ENCODE data around the gene GNE.
"Not testable (repeated sequence)": the region's sequence is repeated elsewhere in the genome, so short reads cannot be mapped to it uniquely, and the experiment has no call there.

The GNE gene

DNA sequence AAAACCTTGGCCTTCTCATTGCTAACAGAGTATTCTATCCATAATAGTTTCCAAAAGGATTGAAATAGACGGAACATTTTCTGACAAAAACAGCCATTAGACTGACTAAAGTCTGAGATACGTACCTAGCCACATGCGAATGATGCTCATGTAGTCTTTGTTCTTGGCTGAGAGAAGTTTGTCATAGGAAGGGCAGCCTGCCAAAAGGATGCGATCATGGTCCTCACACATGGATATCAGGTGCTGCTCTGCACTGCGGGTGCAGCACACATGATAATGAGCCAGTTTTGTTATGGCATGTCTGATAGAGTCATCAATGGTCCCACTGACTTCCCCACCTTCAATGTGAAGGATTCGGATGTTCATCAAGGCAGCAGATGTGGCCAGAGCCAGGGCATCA is 12.3 kb downstream of the GNE start:
- Histone ChIP-seq H3K27ac (no peak overlapping the region), H3K36me3 (peaks cover 54% of the 10 kb centered on the region), H3K9me3 (ENCODE audit: severe bottlenecking) (no peaks in the 10 kb centered on the region), H3K4me3 (ENCODE audit: low read depth, low read length) (no peak overlapping the region), H3K27me3 (ENCODE audit: insufficient read depth, low read depth, severe bottlenecking) (no peaks in the 10 kb centered on the region)
- TF ChIP-seq, protein P1, sequence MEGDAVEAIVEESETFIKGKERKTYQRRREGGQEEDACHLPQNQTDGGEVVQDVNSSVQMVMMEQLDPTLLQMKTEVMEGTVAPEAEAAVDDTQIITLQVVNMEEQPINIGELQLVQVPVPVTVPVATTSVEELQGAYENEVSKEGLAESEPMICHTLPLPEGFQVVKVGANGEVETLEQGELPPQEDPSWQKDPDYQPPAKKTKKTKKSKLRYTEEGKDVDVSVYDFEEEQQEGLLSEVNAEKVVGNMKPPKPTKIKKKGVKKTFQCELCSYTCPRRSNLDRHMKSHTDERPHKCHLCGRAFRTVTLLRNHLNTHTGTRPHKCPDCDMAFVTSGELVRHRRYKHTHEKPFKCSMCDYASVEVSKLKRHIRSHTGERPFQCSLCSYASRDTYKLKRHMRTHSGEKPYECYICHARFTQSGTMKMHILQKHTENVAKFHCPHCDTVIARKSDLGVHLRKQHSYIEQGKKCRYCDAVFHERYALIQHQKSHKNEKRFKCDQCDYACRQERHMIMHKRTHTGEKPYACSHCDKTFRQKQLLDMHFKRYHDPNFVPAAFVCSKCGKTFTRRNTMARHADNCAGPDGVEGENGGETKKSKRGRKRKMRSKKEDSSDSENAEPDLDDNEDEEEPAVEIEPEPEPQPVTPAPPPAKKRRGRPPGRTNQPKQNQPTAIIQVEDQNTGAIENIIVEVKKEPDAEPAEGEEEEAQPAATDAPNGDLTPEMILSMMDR (IDR thresholded peaks at IDR 0.05; ENCODE audit: low read depth, low read length): no peak
- no peak for DNase-seq

DNA sequence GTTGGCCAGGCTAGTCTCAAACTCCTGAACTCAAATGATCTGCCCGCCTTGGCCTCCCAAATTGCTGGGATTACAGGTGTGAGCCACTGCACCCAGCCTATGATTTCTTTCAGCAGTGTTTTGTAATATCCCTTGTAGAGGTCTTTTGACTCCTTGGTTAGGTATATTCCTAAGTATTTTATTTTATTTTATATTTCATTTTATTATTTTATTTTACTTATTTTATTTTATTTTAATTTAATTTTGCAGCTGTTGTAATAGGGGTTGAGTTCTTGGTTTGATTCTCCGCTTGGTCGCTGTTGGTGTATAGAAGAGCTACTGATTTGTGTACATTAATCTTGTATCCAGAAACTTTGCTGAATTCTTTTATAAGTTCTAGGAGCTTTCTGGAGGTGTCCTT is 18.6 kb downstream of the GNE start:
- not testable (repeated sequence) for H3K9me3 ChIP-seq (ENCODE audit: severe bottlenecking); H3K4me3 ChIP-seq (ENCODE audit: low read depth, low read length); H3K27ac ChIP-seq; DNase-seq; H3K27me3 ChIP-seq (ENCODE audit: insufficient read depth, low read depth, severe bottlenecking)
- peaks cover 34% of the 10 kb centered on the region for H3K36me3 ChIP-seq

DNA sequence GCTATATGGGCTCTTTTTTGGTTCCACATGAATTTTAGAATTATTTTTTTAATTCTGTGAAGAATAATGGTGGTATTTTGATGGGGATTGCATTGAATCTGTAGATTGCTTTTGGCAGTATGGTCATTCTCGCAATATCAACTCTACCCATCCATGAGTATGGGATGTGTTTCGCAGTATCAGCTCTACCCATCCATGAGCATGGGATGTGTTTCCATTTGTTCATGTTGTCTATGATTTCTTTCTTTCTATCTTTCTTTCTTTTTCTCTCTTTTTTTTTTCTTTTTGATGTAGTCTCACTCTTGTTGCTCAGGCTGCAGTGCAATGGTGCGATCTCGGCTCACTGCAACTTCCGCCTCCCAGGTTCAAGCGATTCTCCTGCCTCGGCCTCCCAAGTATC is 19.0 kb downstream of the GNE start:
- H3K9me3 ChIP-seq (ENCODE audit: severe bottlenecking); DNase-seq; H3K27ac ChIP-seq; H3K4me3 ChIP-seq (ENCODE audit: low read depth, low read length); H3K27me3 ChIP-seq (ENCODE audit: insufficient read depth, low read depth, severe bottlenecking): not testable (repeated sequence)
- H3K36me3 ChIP-seq: peaks cover 31% of the 10 kb centered on the region

DNA sequence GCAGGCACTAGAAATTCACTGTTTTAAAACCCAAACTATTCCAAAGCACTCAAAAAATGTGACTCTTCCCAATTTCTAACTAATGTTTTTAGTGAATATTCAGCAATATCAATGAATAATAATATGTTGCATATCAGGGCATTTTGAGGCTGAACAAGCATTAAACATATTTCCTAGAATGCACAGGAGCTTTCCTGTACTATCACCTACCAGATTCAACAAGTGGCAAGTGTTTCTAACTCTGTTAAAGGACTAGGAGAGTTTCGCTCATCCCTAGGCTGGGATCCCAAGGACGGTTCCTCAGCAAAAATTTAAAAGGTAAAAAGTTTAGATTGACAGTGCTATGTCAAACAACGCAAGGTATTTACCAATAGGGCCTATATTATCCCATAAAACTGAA is 21.0 kb downstream of the GNE start:
- DNase-seq: no peak
- Histone ChIP-seq H3K36me3 (peaks cover 35% of the 10 kb centered on the region), H3K27me3 (ENCODE audit: insufficient read depth, low read depth, severe bottlenecking) (no peaks in the 10 kb centered on the region), H3K9me3 (ENCODE audit: severe bottlenecking) (no peaks in the 10 kb centered on the region), H3K27ac (no peak overlapping the region), H3K4me3 (ENCODE audit: low read depth, low read length) (no peak overlapping the region)
- TF ChIP-seq, protein P1 (IDR thresholded peaks at IDR 0.05; ENCODE audit: low read depth, low read length): no peak

DNA sequence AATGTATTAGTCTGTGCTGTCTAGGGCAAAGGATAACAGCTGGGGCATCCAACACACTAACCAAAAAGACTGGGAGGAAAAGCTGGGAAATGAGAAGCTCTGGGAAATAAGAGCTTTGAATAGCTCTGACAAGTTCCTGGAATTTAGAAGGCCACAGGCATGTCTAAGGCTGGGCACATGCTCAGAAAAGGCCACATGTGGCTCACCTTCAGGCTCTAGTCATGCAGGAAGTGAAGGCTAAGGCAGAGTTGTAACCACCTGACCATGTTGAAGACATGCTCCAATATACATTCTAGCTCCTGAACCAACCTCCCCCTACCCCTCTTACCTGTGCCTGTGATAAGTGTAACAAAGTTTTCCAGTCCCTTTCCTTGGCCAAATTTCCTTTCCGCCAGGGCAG is 35.8 kb downstream of the GNE start:
- TF ChIP-seq, protein P1 (IDR thresholded peaks at IDR 0.05; ENCODE audit: low read depth, low read length): no peak
- DNase-seq: no peak
- no peaks in the 10 kb centered on the region for H3K27me3 ChIP-seq (ENCODE audit: insufficient read depth, low read depth, severe bottlenecking)
- peaks cover 84% of the 10 kb centered on the region for H3K36me3 ChIP-seq
- no peak overlapping the region for H3K4me3 ChIP-seq (ENCODE audit: low read depth, low read length)
- H3K27ac ChIP-seq: no peak overlapping the region
- peaks cover 8% of the 10 kb centered on the region for H3K9me3 ChIP-seq (ENCODE audit: severe bottlenecking)

DNA sequence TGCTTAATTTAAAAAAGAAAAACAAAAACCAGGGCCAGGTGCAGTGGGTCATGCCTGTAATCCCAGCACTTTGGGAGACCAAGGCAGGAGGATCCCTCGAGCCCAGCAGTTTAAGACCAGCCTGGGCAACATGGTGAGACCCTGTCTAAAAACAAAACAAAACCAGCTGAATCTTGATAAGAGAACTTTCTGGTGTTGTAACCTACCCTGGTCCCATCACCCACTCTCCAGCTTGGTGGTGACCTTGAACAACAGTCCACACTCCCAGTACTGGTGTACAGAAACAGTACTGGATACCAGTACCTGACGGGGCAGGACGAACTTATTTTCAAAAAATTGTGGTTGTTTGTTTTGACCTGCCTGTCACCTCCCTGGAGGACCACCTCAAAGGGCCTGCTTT is 36.6 kb downstream of the GNE start:
- no peaks in the 10 kb centered on the region for H3K27me3 ChIP-seq (ENCODE audit: insufficient read depth, low read depth, severe bottlenecking)
- no peak overlapping the region for H3K27ac ChIP-seq
- TF ChIP-seq, protein P1 (IDR thresholded peaks at IDR 0.05; ENCODE audit: low read depth, low read length): no peak
- peaks cover 8% of the 10 kb centered on the region for H3K9me3 ChIP-seq (ENCODE audit: severe bottlenecking)
- peaks cover 92% of the 10 kb centered on the region for H3K36me3 ChIP-seq
- H3K4me3 ChIP-seq (ENCODE audit: low read depth, low read length): no peak overlapping the region
- DNase-seq: no peak

DNA sequence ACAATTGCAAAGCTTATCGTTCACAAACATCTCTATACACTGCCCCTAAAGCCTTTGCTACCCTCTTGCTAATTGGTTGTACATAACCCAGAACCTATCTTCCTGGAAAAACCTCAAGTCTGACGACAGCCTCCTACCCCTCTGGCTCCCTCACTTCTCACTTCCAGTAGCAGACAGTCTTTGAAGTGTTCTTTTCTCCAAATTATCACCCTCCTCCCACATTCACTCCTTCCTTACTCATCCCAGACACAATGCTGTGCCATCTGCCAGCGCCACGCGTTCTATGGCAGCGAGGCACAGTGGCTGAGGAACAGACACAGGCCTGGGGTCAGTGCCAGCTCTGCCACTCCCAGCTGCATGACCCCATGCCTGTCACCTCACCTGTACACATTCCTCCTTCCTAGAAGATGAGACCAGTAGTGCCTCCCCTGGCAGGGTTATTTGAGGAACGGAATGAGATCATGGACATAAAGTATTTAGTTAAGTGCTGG is 39.8 kb downstream of the GNE start:
- H3K27ac ChIP-seq: no peak overlapping the region
- no peaks in the 10 kb centered on the region for H3K27me3 ChIP-seq (ENCODE audit: insufficient read depth, low read depth, severe bottlenecking)
- peaks cover 8% of the 10 kb centered on the region for H3K9me3 ChIP-seq (ENCODE audit: severe bottlenecking)
- DNase-seq: no peak
- H3K4me3 ChIP-seq (ENCODE audit: low read depth, low read length): no peak overlapping the region
- peaks cover 74% of the 10 kb centered on the region for H3K36me3 ChIP-seq
- TF ChIP-seq, protein P1 (IDR thresholded peaks at IDR 0.05; ENCODE audit: low read depth, low read length): no peak
